Jurkat, Clone E6-1 (cell line): ENCODE measurements around the gene KCTD21. TPM values are rescaled to one million over a fixed set of nuclear protein-coding genes. Genes with fewer than 3 reads are reported as not detected.
"Not testable (repeated sequence)": the region's sequence is repeated elsewhere in the genome, so short reads cannot be mapped to it uniquely, and the experiment has no call there.

Experiments used
- DNase-seq: peaks from one replicate; pipeline ENCODE4 v3.0.0-alpha.2; 2011; ENCODE audit warnings: low read depth, low spot score
- H3K4me3 ChIP-seq: 2 replicates; pipeline ENCODE4 v1.5.1; 2011; ENCODE audit warnings: mild to moderate bottlenecking, low read length, control low read depth, moderate library complexity
- polyA plus RNA-seq: library from polyadenylated mRNA; unstranded; fragments of >200 nt; gene quantifications from one replicate; pipeline ENCODE4 v1.2.1, GENCODE V29; 2012; ENCODE audit warnings: missing spikeins; ENCODE audit not compliant: insufficient read length, insufficient read depth

KCTD21 gene
- 6.2 TPM for polyA plus RNA-seq

- peak within 1 kb of the TSS; percentile 82 for H3K4me3 ChIP-seq
- DNase-seq, result peak; percentile 82
These were observed at the start of gene KCTD21, which contains the start of gene USP35 for GRCh38 chr11:78188286-78189173. Gene KCTD21, minus strand, starts transcription at chr11:78188626. Its CDS starts 14,072 bp downstream, at chr11:78174554. Gene USP35, plus strand, starts transcription at chr11:78188919. Its CDS starts 7,327 bp downstream, at chr11:78196246.

DNA sequence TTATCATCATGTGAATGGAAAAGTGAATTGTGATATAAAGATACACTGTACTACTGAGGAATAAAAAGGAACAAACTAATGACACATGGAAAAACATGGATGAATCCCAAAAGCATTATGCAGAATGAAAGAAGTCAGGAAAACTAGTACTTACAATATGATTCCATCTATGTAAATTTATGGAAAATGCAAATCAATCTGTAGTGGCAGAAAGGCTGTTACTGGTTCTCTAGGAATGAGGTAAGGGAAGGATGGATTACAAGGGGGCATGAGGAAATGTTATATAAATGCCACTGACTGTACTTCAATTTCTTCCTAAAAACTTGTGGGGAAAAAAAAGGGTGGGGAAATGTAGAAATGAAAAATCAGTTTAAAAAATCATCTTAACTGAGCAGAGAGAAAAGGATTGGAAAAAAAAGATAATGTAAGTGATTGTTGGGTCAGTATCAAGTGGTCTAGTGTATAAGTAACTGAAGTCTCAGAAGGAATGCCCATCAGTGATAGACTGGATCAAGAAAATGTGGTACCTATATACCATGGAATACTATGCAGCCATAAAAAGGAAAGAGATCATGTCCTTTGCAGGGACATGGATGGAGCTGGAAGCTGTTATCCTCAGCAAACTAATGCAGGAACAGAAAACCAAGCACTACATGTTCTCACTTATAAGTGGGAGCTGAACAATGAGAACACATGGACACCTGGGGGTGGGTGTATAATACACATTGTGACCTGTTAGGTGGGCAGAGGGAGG lies 49.0 kb upstream of the KCTD21 start:
- DNase-seq, result no peak
- no peak overlapping the region for H3K4me3 ChIP-seq

DNA sequence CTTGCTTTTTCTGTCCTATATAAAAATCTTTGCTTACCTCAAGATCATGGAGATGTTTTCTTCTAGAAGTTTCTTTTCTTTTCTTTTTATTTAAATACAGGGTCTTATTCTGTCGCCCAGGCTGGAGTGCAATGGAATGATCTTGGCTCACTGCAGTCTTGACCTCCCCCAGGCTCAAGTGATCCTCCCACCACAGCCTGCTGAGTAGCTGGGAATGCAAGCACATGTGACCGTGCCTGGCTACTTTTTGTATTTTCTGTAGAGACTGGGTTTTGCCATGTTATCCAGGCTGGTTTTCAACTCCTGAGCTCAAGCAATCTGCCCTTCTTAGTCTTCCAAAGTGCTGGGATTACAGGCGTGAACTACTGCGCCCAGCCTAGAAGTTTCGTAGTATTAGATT lies 45.6 kb upstream of the KCTD21 start:
- no peak overlapping the region for H3K4me3 ChIP-seq
- no peak for DNase-seq

GRCh38 chr11:78233046-78233445 lies 44.6 kb upstream of the KCTD21 start:
- H3K4me3 ChIP-seq, DNase-seq: not testable (repeated sequence)

DNA sequence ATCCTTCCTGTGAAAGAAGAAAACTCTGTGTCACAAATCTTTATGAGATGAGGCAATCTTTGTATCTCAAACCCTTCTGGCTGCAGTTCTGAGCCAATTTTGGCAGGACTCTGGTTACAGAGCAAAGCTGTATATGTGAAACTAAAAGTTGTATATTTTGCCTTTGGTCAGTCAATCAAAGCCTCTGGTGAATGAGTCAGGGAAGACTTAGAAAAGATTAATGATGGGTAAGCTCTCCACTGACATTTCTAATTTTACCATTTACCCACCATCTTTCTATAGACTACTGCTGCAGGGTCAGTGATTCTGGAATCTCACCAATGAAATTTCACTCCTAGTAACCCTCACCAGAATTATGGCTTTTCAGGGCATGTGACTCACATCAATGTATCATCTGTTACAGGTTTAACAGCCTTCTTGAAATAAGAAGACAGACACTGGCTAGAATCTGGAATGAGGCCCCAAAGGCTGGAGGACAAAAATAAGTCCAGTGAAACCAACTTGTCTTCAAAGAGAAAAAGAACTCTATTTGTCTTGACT lies 43.6 kb upstream of the KCTD21 start:
- no peak for DNase-seq

GRCh38 chr11:78230161-78230877 lies 41.9 kb upstream of the KCTD21 start:
- no peak for DNase-seq
- no peak overlapping the region for H3K4me3 ChIP-seq

More for the DNA sequence above, 43.6 kb upstream of the KCTD21 start:
- H3K4me3 ChIP-seq, result no peak overlapping the region

DNA sequence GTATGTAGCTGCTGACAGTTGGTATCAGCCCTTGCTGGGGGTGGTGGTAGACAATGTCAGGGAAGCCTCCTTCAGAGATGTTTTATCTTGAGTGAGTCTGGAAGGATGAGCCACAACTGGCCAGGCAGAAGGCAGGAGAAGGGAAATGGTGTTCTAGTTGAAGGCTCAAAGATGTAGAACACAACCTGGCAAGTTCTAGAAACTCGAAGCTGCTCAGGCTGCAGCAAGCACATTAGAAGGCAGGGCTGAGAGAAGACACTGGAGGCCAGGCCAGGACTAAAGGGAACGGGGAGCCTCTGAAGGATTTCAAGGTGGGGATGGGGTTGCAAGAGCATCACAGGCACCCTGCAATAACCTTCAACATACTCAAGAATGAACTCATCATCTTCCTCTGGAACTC lies 40.7 kb upstream of the KCTD21 start:
- H3K4me3 ChIP-seq, result no peak overlapping the region
- DNase-seq, result no peak

- no peak overlapping the region for H3K4me3 ChIP-seq
- peak; percentile 55 for DNase-seq
These were observed 40.0 kb upstream of the KCTD21 start for GRCh38 chr11:78228467-78228866.

- no peak overlapping the region for H3K4me3 ChIP-seq
- DNase-seq, result no peak
These were observed 39.5 kb upstream of the KCTD21 start for GRCh38 chr11:78227921-78228320.

DNA sequence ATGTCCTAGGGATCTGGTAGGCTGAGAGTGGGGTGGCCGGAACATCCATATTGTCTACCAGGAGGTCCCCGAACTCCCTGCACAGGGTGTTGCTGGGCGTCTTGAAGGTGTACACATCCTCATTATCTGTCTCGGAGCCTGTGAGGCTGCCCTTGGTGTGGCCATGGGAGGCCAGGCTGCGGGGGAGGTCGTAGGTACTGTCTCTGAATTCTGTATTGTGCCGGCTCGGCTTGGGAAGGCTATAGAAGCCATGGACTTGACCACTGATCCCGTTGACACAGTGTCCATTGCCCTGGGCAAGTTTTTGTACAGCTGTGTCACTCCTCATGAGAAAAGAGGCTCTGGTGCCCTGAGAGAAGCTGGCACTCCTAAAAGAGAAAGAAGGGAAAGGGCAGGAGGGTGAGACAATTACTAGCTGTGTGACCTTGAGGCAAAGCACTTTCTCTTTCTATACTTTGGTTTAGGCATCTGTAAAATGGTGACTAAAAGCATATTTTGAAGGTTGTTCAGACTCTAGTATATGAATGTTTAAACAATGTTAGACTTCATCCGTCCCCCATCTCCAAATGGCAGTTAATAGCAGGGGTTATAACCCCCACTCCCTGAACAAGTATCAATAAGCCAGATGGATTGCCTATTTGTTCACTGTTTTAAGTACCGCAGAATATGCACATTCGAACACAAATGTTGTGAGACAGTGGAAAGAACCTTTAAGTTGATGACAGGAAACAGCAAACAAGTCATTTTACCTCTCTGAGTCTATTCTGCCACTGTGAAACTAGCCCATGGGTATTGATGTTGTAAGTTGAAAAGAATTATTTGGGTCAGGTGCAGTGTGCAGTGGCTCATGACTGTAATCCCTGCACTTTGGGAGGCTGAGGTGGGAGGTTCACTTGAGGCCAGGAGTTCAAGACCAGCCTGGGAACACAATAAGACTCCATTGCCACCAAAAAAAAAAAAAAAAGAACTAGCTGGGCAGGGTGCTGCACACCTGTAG lies 38.6 kb upstream of the KCTD21 start:
- DNase-seq, result no peak
- no peak overlapping the region for H3K4me3 ChIP-seq

DNA sequence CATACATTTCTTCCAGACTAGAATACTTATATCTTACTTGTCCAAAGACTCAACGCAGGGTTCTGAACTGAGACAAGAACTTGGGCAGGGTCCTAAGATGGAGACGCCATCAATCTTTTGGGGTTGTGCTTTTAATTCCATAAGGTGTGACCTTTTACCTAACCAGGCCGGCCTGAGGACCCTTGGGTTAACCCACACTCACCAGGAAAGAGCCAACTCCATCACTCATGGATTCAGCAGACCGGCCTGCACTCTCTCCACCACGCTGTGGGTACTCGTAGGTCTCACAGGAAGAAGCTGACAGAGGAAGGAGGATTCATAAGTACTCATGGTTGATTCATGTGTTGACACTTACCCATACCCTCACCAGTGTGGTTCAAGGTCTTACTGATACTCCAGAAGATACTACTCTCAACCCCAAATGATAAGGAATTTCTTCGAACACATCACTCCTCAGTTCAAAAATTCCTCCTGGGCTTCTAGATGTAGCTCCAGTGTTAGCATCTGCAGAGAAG lies 36.5 kb upstream of the KCTD21 start:
- no peak for DNase-seq

GRCh38 chr11:78224506-78224905 lies 36.1 kb upstream of the KCTD21 start:
- no peak overlapping the region for H3K4me3 ChIP-seq
- no peak for DNase-seq

More for the DNA sequence above, 36.5 kb upstream of the KCTD21 start:
- H3K4me3 ChIP-seq, result no peak overlapping the region

DNA sequence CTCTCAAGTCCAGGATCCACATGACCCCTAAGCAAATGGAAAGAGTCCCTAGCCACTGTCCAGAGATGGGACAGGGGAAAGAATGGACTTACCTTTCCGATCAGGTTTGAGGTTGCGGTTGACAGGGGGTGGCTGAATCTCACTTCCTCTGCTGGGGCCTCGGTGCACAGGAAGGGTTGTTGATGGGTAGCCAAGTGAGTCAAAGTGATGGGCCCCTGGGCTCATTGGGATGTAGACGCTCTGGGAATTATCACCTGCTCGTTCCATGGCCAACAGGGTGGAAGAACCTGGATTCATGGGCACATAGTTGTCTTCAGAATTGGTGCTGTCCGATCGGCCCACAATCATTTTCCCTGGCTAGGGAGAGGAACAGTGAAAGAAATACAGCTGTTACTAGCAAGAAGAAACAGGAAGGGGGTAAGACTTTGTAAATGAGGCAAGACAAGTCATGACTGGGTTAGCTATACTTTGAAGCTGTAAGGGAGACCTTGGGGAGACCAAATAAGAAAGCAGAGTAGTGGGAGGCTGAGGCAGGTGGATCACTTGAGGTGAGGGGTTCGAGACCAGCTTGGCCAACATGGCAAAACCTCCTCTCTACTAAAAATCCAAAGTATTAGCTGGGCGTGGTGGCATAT lies 35.0 kb upstream of the KCTD21 start:
- DNase-seq, result no peak
- no peak overlapping the region for H3K4me3 ChIP-seq

DNA sequence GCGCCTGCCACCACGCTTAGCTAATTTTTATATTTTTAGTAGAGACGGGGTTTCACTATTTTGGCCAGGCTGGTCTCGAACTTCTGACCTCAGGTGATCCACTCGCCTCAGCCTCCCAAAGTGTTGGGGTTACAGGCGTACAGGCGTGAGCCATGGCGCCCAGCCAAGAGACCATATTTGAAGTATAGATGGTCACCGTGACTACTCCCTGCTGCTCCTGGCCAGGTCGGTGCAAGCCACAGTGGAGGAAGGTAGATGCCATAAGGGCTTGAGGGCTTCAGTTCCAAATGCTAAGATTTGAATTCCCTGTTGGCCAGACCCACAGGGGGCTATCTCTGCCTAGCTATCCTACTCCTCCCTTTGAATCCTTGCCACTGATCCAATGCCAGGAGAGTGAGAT lies 34.3 kb upstream of the KCTD21 start:
- not testable (repeated sequence) for DNase-seq, H3K4me3 ChIP-seq

GRCh38 chr11:78221396-78222315 lies 33.2 kb upstream of the KCTD21 start:
- no peak overlapping the region for H3K4me3 ChIP-seq
- DNase-seq, result no peak
